Panc1 (cell line): ENCODE measurements around the gene PCNT. TPM values are rescaled to one million over a fixed set of nuclear protein-coding genes. Genes with fewer than 3 reads are reported as not detected.

ENCODE experiments used
- ATAC-seq: fragments of 200-7000 bp; cut with Tn5 transposase; 2 replicates; pipeline ENCODE4 v1.9.1; 2020; ENCODE audit warnings: mild to moderate bottlenecking, moderate library complexity
- BruUV-seq: library from RNA; stranded (reverse); fragments of 400-500 nt; replicated peaks from 2 replicates; lab custom pipeline; 2021; lab: Mats Ljungman, UMichigan
- CTCF ChIA-PET: fragments of 300-600 bp; sonication (Branson Sonifier 250); formaldehyde crosslinking; loops from one replicate; lab custom pipeline; 2022; ENCODE audit warnings: antibody characterized with exemption; lab: Charles Lee
- POLR2A ChIA-PET: fragments of 300-600 bp; sonication (Branson Sonifier 250); formaldehyde crosslinking; loops from one replicate; lab custom pipeline; 2022; ENCODE audit warnings: antibody characterized with exemption; lab: Charles Lee
- DNase-seq: peaks from one replicate; pipeline ENCODE4 v3.0.0-alpha.2; 2010; ENCODE audit warnings: low read depth, low spot score
- H3K27ac ChIP-seq: 2 replicates; pipeline ENCODE4 v1.5.1; 2011; ENCODE audit warnings: mild to moderate bottlenecking, low read length, inconsistent platforms
- H3K27me3 ChIP-seq: fragments of 200-500 bp; sonication (Bioruptor generic); 2 replicates; pipeline ENCODE4 v1.6.0; 2014; ENCODE audit warnings: low read length, inconsistent platforms; ENCODE audit not compliant: control insufficient read depth, insufficient read depth
- H3K36me3 ChIP-seq: fragments of 200-500 bp; sonication (Bioruptor generic); 2 replicates; pipeline ENCODE4 v1.5.1; 2014; ENCODE audit warnings: inconsistent platforms, mild to moderate bottlenecking, low read length, moderate library complexity; ENCODE audit not compliant: control insufficient read depth, insufficient read depth
- H3K4me1 ChIP-seq: 2 replicates; pipeline ENCODE4 v1.5.1; 2011; ENCODE audit warnings: inconsistent platforms, mild to moderate bottlenecking, low read length, moderate library complexity; ENCODE audit not compliant: control insufficient read depth, insufficient read depth
- H3K4me3 ChIP-seq, 2 experiments: 2 replicates each; pipeline ENCODE4 v1.5.1; 2011 to 2012; ENCODE audit warnings: low read depth in 2 of 2, low read length in 2 of 2, mild to moderate bottlenecking in 2 of 2, inconsistent platforms in 1 of 2, moderate library complexity in 1 of 2
- H3K9me3 ChIP-seq: fragments of 200-500 bp; sonication (Bioruptor generic); 2 replicates; pipeline ENCODE4 v1.5.1; 2014; ENCODE audit warnings: low read depth, mild to moderate bottlenecking, inconsistent platforms, low read length, moderate library complexity; ENCODE audit not compliant: control insufficient read depth, insufficient read depth
- POLR2AphosphoS5 ChIP-seq: IDR thresholded peaks from 2 replicates; pipeline ENCODE4 v1.6.1; 2012; ENCODE audit warnings: mild to moderate bottlenecking, low read depth, low read length, moderate library complexity
- REST ChIP-seq, 2 experiments: IDR thresholded peaks; 2 replicates each; pipeline ENCODE4 v1.6.1; 2011 to 2012; ENCODE audit warnings: low read depth in 2 of 2, control low read depth in 1 of 2, low read length in 1 of 2, mild to moderate bottlenecking in 1 of 2, moderate library complexity in 1 of 2; ENCODE audit not compliant: insufficient read depth in 1 of 2
- SIN3A ChIP-seq: IDR thresholded peaks from 2 replicates; pipeline ENCODE4 v1.6.1; 2012; ENCODE audit warnings: low read depth, mild to moderate bottlenecking, low read length, moderate library complexity, borderline replicate concordance; ENCODE audit not compliant: insufficient read depth
- TCF7L2 ChIP-seq: IDR thresholded peaks from 2 replicates; pipeline ENCODE4 v1.6.1; 2011; ENCODE audit warnings: mild to moderate bottlenecking, low read depth, low read length, inconsistent platforms
- in situ Hi-C: cut with HindIII; loops from 2 replicates; pipeline ENCODE4 v1.10.0; 2016; ENCODE audit warnings: low sequenced_read_pairs, low pct_unique_long_range_greater_than_20kb
- intact Hi-C: fragments of 100-400 bp; cut with micrococcal nuclease; formaldehyde crosslinking; loops from one replicate; pipeline ENCODE4 v1.10.0; 2022; ENCODE audit not compliant: unreplicated experiment
- total RNA-seq: library from RNA; stranded (reverse); gene quantifications from one replicate; pipeline ENCODE4 v1.2.1, GENCODE V29; 2021; ENCODE audit not compliant: unreplicated experiment
- TF ChIP-seq, protein P1 (sequence below): fragments of 450-650 bp; IDR thresholded peaks from 2 replicates; pipeline ENCODE4 v1.5.1; 2017; ENCODE audit warnings: mild to moderate bottlenecking

The PCNT gene
- total RNA-seq, 1 experiment from 2014 or later: 44.3 TPM

DNA sequence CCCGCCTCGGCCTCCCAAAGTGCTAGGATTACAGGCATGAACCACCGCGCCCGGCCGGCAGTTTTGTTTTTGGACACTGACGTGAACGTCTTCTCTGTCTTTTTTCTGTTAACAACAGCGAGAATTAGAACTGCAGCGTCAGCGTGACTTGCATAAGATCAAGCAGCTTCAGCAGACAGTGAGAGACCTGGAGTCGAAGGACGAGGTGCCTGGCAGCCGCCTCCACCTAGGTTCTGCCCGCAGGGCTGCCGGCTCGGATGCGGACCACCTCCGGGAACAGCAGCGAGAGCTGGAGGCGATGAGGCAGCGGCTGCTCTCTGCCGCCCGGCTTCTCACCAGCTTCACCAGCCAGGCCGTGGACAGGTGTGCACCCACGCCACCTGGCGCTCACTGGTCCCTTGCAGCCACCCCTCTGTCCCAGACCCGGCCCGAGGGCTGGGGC, 111.9 kb downstream of the PCNT start:
- DNase-seq: no peak
- Histone ChIP-seq H3K4me1 (no peaks in the 10 kb centered on the region), H3K4me3 (no peak overlapping the region), H3K27me3 (no peaks in the 10 kb centered on the region), H3K36me3 (peaks cover 3% of the 10 kb centered on the region; the same call in 1 of the 2 replicates), H3K9me3 (no peaks in the 10 kb centered on the region), H3K27ac (no peak overlapping the region)
- POLR2A ChIA-PET: no interaction called here
- CTCF ChIA-PET: no interaction called here
- in situ Hi-C loops (no loop called here), intact Hi-C loops (no loop called here)
- TF ChIP-seq, protein P1, sequence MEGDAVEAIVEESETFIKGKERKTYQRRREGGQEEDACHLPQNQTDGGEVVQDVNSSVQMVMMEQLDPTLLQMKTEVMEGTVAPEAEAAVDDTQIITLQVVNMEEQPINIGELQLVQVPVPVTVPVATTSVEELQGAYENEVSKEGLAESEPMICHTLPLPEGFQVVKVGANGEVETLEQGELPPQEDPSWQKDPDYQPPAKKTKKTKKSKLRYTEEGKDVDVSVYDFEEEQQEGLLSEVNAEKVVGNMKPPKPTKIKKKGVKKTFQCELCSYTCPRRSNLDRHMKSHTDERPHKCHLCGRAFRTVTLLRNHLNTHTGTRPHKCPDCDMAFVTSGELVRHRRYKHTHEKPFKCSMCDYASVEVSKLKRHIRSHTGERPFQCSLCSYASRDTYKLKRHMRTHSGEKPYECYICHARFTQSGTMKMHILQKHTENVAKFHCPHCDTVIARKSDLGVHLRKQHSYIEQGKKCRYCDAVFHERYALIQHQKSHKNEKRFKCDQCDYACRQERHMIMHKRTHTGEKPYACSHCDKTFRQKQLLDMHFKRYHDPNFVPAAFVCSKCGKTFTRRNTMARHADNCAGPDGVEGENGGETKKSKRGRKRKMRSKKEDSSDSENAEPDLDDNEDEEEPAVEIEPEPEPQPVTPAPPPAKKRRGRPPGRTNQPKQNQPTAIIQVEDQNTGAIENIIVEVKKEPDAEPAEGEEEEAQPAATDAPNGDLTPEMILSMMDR: no peak
- TF ChIP-seq TCF7L2: no peak
- no peak for TF ChIP-seq SIN3A
- no peak for TF ChIP-seq POLR2AphosphoS5
- TF ChIP-seq REST (IDR thresholded peaks at IDR 0.05; ENCODE audit: insufficient read depth in 1 of 2, low read depth in 2 of 2, low read length in 1 of 2): no peak
- no peak for ATAC-seq
- no TSS peak for BruUV-seq

DNA sequence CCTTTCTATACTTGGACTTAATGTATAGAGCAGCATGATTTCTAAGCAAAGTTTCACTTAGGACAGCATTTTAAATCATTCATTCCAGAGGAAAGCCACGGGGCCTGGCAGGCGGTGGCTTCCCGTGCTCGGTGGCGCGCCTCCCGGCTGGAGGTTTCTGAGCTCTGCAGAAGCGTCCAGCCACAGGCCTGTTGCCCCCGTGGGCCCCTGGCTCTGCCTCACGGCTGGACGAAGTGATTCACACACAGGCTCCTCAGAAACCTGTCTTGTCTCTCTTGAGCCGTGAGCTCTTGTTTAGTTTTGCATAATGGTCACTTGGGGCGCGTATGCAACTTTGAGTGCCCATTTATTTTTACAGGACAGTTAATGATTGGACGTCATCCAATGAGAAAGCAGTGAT, 112.7 kb downstream of the PCNT start:
- ChIA-PET POLR2A (no interaction called here), CTCF (no interaction called here)
- peaks cover 3% of the 10 kb centered on the region; the same call in 1 of the 2 replicates for H3K36me3 ChIP-seq
- no TSS peak for BruUV-seq
- intact Hi-C loops (no loop called here), in situ Hi-C loops (no loop called here)
- H3K27ac ChIP-seq: no peak overlapping the region
- no peaks in the 10 kb centered on the region for H3K27me3 ChIP-seq
- no peaks in the 10 kb centered on the region for H3K9me3 ChIP-seq
- no peak for ATAC-seq
- H3K4me3 ChIP-seq: no peak overlapping the region
- TF ChIP-seq, protein P1: no peak
- no peak for TF ChIP-seq POLR2AphosphoS5
- no peak for TF ChIP-seq TCF7L2
- no peak for TF ChIP-seq SIN3A
- no peak for TF ChIP-seq REST (IDR thresholded peaks at IDR 0.05; ENCODE audit: insufficient read depth in 1 of 2, low read depth in 2 of 2, low read length in 1 of 2)
- H3K4me1 ChIP-seq: no peaks in the 10 kb centered on the region
- no peak for DNase-seq
